Lower leg skin (tissue), 3 donors: Measurements from ENCODE around the gene NPIPB12.
"Not testable (repeated sequence)": the region's sequence is repeated elsewhere in the genome, so short reads cannot be mapped to it uniquely, and the experiment has no call there.

Source experiments
- CTCF ChIP-seq, 3 donors: fragments of 450-650 bp; IDR thresholded peaks; one replicate each; pipeline ENCODE4 v1.5.1; 2016; ENCODE audit warnings: antibody characterized with exemption in 3 of 3, mild to moderate bottlenecking in 3 of 3, moderate library complexity in 2 of 3
- POLR2A ChIP-seq, 2 donors: fragments of 450-650 bp; IDR thresholded peaks; one replicate each; pipeline ENCODE4 v1.6.1; 2016 to 2017; ENCODE audit warnings: antibody characterized with exemption in 2 of 2, mild to moderate bottlenecking in 1 of 2, moderate library complexity in 1 of 2

DNA sequence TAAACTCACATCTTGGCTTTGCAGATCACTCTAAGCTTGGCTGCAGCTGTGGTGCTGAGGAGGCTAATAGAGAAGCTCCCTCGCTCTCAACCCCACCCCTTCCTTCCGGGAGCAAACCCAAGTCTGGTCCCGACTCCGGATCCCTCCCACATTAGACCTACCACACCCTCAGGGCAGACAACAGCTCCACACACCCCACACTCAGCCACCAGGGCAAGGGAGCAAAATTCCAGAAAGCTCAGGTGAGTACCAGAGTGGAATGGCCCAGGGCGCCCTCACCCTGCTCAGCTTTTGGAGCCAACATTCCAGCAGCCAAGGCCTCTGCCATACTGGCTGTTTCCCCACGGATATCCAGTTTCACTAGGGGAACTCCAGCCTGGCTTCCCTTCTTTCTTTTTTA is 36.5 kb downstream of the NPIPB12 start:
- TF ChIP-seq CTCF, POLR2A (IDR thresholded peaks at IDR 0.05): not testable (repeated sequence)
